HL-60 (cell line): ENCODE data around the gene WWOX.

Source experiments
- GABPA ChIP-seq: IDR thresholded peaks from 2 replicates; pipeline ENCODE4 v1.6.1; 2012; ENCODE audit warnings: low read depth
- TF ChIP-seq, protein P1 (sequence below): IDR thresholded peaks from one replicate; pipeline ENCODE4 v1.5.1; 2011; ENCODE audit warnings: low read length, control low read depth, inconsistent platforms; ENCODE audit not compliant: insufficient read depth
- TF ChIP-seq, protein P2 (sequence below): IDR thresholded peaks from 2 replicates; pipeline ENCODE4 v1.6.1; 2012; ENCODE audit warnings: low read depth; ENCODE audit not compliant: insufficient replicate concordance

DNA sequence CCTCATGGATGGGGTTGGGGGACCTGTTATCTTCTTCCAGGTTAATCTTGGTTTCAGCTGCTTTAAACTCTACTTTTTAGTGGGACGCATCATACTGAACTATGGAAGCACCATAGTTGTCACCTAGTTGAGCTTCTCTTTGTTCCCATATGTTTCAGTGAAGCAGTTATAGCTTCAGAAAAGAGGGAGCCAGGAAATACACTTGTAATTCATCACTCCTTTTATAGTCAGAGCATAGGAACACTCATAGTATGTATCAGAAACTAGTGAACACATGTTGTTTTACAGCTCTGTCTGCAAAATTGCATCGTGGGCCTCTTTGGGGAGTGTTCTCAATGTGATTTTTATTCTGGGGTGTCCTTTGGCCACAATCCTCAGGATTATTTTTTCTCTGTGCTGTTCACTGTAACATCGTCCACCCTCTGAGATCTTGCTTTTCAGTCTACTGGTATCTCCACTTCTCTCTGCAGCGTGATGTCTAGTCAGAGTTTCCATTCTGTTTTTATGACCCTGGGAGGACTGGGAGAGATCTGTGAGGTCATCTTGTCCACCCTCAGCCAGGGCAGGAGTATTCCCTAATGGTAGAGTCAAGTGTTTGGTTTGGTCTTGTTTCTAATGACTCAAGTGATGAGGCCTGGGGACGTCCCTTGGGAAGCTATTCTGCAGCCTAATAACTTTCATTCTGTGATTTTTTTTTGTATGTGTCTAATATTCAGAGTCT is 585.4 kb downstream of the WWOX start:
- TF ChIP-seq, protein P1, sequence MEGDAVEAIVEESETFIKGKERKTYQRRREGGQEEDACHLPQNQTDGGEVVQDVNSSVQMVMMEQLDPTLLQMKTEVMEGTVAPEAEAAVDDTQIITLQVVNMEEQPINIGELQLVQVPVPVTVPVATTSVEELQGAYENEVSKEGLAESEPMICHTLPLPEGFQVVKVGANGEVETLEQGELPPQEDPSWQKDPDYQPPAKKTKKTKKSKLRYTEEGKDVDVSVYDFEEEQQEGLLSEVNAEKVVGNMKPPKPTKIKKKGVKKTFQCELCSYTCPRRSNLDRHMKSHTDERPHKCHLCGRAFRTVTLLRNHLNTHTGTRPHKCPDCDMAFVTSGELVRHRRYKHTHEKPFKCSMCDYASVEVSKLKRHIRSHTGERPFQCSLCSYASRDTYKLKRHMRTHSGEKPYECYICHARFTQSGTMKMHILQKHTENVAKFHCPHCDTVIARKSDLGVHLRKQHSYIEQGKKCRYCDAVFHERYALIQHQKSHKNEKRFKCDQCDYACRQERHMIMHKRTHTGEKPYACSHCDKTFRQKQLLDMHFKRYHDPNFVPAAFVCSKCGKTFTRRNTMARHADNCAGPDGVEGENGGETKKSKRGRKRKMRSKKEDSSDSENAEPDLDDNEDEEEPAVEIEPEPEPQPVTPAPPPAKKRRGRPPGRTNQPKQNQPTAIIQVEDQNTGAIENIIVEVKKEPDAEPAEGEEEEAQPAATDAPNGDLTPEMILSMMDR, result no peak
- TF ChIP-seq, protein P2, sequence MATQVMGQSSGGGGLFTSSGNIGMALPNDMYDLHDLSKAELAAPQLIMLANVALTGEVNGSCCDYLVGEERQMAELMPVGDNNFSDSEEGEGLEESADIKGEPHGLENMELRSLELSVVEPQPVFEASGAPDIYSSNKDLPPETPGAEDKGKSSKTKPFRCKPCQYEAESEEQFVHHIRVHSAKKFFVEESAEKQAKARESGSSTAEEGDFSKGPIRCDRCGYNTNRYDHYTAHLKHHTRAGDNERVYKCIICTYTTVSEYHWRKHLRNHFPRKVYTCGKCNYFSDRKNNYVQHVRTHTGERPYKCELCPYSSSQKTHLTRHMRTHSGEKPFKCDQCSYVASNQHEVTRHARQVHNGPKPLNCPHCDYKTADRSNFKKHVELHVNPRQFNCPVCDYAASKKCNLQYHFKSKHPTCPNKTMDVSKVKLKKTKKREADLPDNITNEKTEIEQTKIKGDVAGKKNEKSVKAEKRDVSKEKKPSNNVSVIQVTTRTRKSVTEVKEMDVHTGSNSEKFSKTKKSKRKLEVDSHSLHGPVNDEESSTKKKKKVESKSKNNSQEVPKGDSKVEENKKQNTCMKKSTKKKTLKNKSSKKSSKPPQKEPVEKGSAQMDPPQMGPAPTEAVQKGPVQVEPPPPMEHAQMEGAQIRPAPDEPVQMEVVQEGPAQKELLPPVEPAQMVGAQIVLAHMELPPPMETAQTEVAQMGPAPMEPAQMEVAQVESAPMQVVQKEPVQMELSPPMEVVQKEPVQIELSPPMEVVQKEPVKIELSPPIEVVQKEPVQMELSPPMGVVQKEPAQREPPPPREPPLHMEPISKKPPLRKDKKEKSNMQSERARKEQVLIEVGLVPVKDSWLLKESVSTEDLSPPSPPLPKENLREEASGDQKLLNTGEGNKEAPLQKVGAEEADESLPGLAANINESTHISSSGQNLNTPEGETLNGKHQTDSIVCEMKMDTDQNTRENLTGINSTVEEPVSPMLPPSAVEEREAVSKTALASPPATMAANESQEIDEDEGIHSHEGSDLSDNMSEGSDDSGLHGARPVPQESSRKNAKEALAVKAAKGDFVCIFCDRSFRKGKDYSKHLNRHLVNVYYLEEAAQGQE, result no peak
- TF ChIP-seq GABPA, result no peak
